ENCODE measurements around the gene NFAM1.

The NFAM1 gene

GRCh38 chr22:42418811-42419242 lies 13.4 kb downstream of the NFAM1 start:
- no peak overlapping the region for H3K4me3 ChIP-seq (ENCODE audit: low read depth, low read length)
- in situ Hi-C loops (cut with HindIII; ENCODE audit: low sequenced_read_pairs) = no loop called here
- DNase-seq (ENCODE audit: low read depth) = no peak

GRCh38 chr22:42417645-42418305 lies 14.4 kb downstream of the NFAM1 start:
- DNase-seq (ENCODE audit: low read depth) = no peak
- H3K4me3 ChIP-seq (ENCODE audit: low read depth, low read length) = no peak overlapping the region
- TF ChIP-seq CTCF (IDR thresholded peaks at IDR 0.05; ENCODE audit: low read depth, low read length, missing control alignments) = no peak
- in situ Hi-C loops (cut with HindIII; ENCODE audit: low sequenced_read_pairs) = no loop called here

More at GRCh38 chr22:42418811-42419242, 13.4 kb downstream of the NFAM1 start:
- no peak for TF ChIP-seq CTCF (IDR thresholded peaks at IDR 0.05; ENCODE audit: low read depth, low read length, missing control alignments)

- DNase-seq (ENCODE audit: low read depth) = no peak
- H3K4me3 ChIP-seq (ENCODE audit: low read depth, low read length) = no peak overlapping the region
- TF ChIP-seq CTCF (IDR thresholded peaks at IDR 0.05; ENCODE audit: low read depth, low read length, missing control alignments) = no peak
- in situ Hi-C loops (cut with HindIII; ENCODE audit: low sequenced_read_pairs) = no loop called here
These were observed 15.5 kb downstream of the NFAM1 start for GRCh38 chr22:42416671-42417230.

GRCh38 chr22:42414565-42415303 lies 17.5 kb downstream of the NFAM1 start:
- no peak for TF ChIP-seq CTCF (IDR thresholded peaks at IDR 0.05; ENCODE audit: low read depth, low read length, missing control alignments)
- in situ Hi-C loops (cut with HindIII; ENCODE audit: low sequenced_read_pairs) = no loop called here
- H3K4me3 ChIP-seq (ENCODE audit: low read depth, low read length) = no peak overlapping the region
- DNase-seq (ENCODE audit: low read depth) = no peak

- in situ Hi-C loops (cut with HindIII; ENCODE audit: low sequenced_read_pairs) = no loop called here
- DNase-seq (ENCODE audit: low read depth) = no peak
- no peak for TF ChIP-seq CTCF (IDR thresholded peaks at IDR 0.05; ENCODE audit: low read depth, low read length, missing control alignments)
These were observed 18.2 kb downstream of the NFAM1 start for GRCh38 chr22:42414021-42414420.

GRCh38 chr22:42412744-42413333 lies 19.4 kb downstream of the NFAM1 start:
- no peak for TF ChIP-seq CTCF (IDR thresholded peaks at IDR 0.05; ENCODE audit: low read depth, low read length, missing control alignments)
- in situ Hi-C loops (cut with HindIII; ENCODE audit: low sequenced_read_pairs) = no loop called here
- DNase-seq (ENCODE audit: low read depth) = no peak
- H3K4me3 ChIP-seq (ENCODE audit: low read depth, low read length) = no peak overlapping the region

More at GRCh38 chr22:42414021-42414420, 18.2 kb downstream of the NFAM1 start:
- H3K4me3 ChIP-seq (ENCODE audit: low read depth, low read length) = no peak overlapping the region

Data from astrocyte of the cerebellum (primary cell).